K562 (cell line): ENCODE data around the gene DGUOK. TPM values are rescaled to one million over a fixed set of nuclear protein-coding genes. Genes with fewer than 3 reads are reported as not detected.

Source experiments
- ATAC-seq: fragments of 200-7000 bp; cut with Tn5 transposase; 3 replicates; pipeline ENCODE4 v1.9.1; 2020; ENCODE audit warnings: moderate library complexity
- BruUV-seq: library from RNA; stranded (reverse); fragments of 400-500 nt; replicated peaks from 2 replicates; lab custom pipeline; 2021; lab: Mats Ljungman, UMichigan
- CTCF ChIA-PET: fragments of 300-600 bp; formaldehyde crosslinking; extraction: SDS; loops from one replicate; lab custom pipeline; 2021; ENCODE audit warnings: low intra/inter-chr PET ratio; lab: Yijun Ruan, JAX
- POLR2A ChIA-PET: fragments of 300-600, 350-650 bp; sonication (Branson Sonifier 250); formaldehyde crosslinking; extraction: SDS; loops from one replicate; lab custom pipeline; 2021; ENCODE audit warnings: antibody characterized with exemption, inconsistent platforms; lab: Yijun Ruan, JAX
- DNase-seq, 4 experiments: peaks; one replicate each; pipeline versions ENCODE4 v3.0.0 to v3.0.0-alpha.2; 2011 to 2018; ENCODE audit warnings: low spot score in 3 of 4, mixed read lengths in 3 of 4; ENCODE audit errors: extremely low read depth in 1 of 4
- FAIRE-seq: peaks from 2 replicates; lab custom pipeline; 2011; peaks lifted over from hg19 to GRCh38; lab: Jason Lieb, UNC
- H2AFZ ChIP-seq: 2 replicates; pipeline ENCODE4 v1.6.0; 2011; ENCODE audit warnings: low read depth, low read length, control low read depth, inconsistent platforms
- H3K27ac ChIP-seq: fragments of 200-600 bp; 3 replicates; pipeline ENCODE4 v1.8.0; 2011; ENCODE audit warnings: low read depth, mild to moderate bottlenecking, control low read depth, inconsistent platforms, low read length, moderate library complexity, mixed read lengths; ENCODE audit errors: extremely low read depth
- H3K27me3 ChIP-seq, 2 experiments: fragments of 300-600 bp in 1 of 2; 2 replicates in 1 of 2; 3 replicates in 1 of 2; pipeline versions ENCODE4 v1.6.0 to v1.8.0; 2011; ENCODE audit warnings: inconsistent platforms in 2 of 2, low read length in 2 of 2, mild to moderate bottlenecking in 1 of 2, mixed read lengths in 1 of 2, moderate library complexity in 1 of 2; ENCODE audit not compliant: control insufficient read depth in 2 of 2, insufficient read depth in 2 of 2
- H3K36me3 ChIP-seq: fragments of 300-600 bp; 3 replicates; pipeline ENCODE4 v1.8.0; 2011; ENCODE audit warnings: mild to moderate bottlenecking, low read length, inconsistent platforms; ENCODE audit not compliant: control insufficient read depth, insufficient read depth
- H3K4me1 ChIP-seq, 2 experiments: fragments of 200-600 bp in 1 of 2; replicated peaks in 1 of 2; 2 replicates in 1 of 2; 3 replicates in 1 of 2; pipeline versions ENCODE4 v1.5.1 to v1.8.0; 2011; ENCODE audit warnings: inconsistent platforms in 2 of 2, low read length in 2 of 2, mild to moderate bottlenecking in 1 of 2, mixed read lengths in 1 of 2, moderate library complexity in 1 of 2; ENCODE audit not compliant: control insufficient read depth in 2 of 2, insufficient read depth in 2 of 2
- H3K4me2 ChIP-seq: 2 replicates; pipeline ENCODE4 v1.6.1; 2011; ENCODE audit warnings: low read length, control low read depth, inconsistent platforms, mixed read lengths; ENCODE audit not compliant: insufficient read depth
- H3K4me3 ChIP-seq: fragments of 200-600 bp; sonication (generic), shearing (Covaris generic); 2 replicates; pipeline ENCODE4 v1.5.1; 2016; ENCODE audit warnings: control low read depth, inconsistent platforms
- H3K79me2 ChIP-seq: fragments of 200-600 bp; 3 replicates; pipeline ENCODE4 v1.8.0; 2011; ENCODE audit warnings: low read length, inconsistent platforms; ENCODE audit not compliant: control insufficient read depth, insufficient read depth
- H3K9ac ChIP-seq, 2 experiments: 2 replicates each; pipeline versions ENCODE4 v1.6.0 to v1.6.1; 2011; ENCODE audit warnings: low read depth in 2 of 2, low read length in 2 of 2, control low read depth in 1 of 2, inconsistent platforms in 1 of 2, mild to moderate bottlenecking in 1 of 2, mixed read lengths in 1 of 2; ENCODE audit not compliant: insufficient read depth in 1 of 2
- H3K9me1 ChIP-seq: one replicate; pipeline ENCODE4 v1.6.0; 2011; ENCODE audit warnings: inconsistent platforms, mild to moderate bottlenecking, low read length, moderate library complexity; ENCODE audit not compliant: control insufficient read depth, insufficient read depth
- H3K9me3 ChIP-seq: replicated peaks from 2 replicates; pipeline ENCODE4 v1.5.1; 2011; ENCODE audit warnings: low read depth, low read length, inconsistent platforms; ENCODE audit not compliant: control insufficient read depth, insufficient read depth
- H4K20me1 ChIP-seq: replicated peaks from 2 replicates; pipeline ENCODE4 v1.6.1; 2011; ENCODE audit warnings: low read length, inconsistent platforms, mixed read lengths; ENCODE audit not compliant: control insufficient read depth, insufficient read depth
- AFF4 ChIP-seq: sonication (generic); formaldehyde crosslinking; IDR thresholded peaks from 2 replicates; pipeline ENCODE4 v1.8.0; 2023; ENCODE audit warnings: mild to moderate bottlenecking, missing genetic modification reagents
- FIP1L1 ChIP-seq: fragments of 200-400 bp; formaldehyde crosslinking; IDR thresholded peaks from 2 replicates; pipeline ENCODE4 v1.6.1; 2018; ENCODE audit warnings: mild to moderate bottlenecking, low read depth, low read length; ENCODE audit not compliant: poor library complexity, severe bottlenecking
- FOXA3 ChIP-seq, 2 experiments: fragments of 450-650 bp in 1 of 2; sonication (generic) in 1 of 2; formaldehyde crosslinking; IDR thresholded peaks in 1 of 2; conservative IDR thresholded peaks in 1 of 2; 2 replicates each; pipeline versions ENCODE4 v1.4.0 to v1.8.0; 2020 to 2022; ENCODE audit warnings: mild to moderate bottlenecking in 2 of 2, missing genetic modification reagents in 1 of 2
- KDM2B ChIP-seq: fragments of 250-450 bp; sonication (Bioruptor Pico); IDR thresholded peaks from 2 replicates; pipeline ENCODE4 v1.8.0; 2021; ENCODE audit warnings: mild to moderate bottlenecking, moderate library complexity
- ZNF280A ChIP-seq: fragments of 450-650 bp; IDR thresholded peaks from 2 replicates; pipeline ENCODE4 v1.6.1; 2018; ENCODE audit warnings: mild to moderate bottlenecking, low read depth; ENCODE audit not compliant: partially characterized antibody
- WGBS: fragments of 100-300 bp; shearing (Covaris generic); methylation state at CpG from one replicate; pipeline ENCODE4 v1.1.6; 2016; ENCODE audit warnings: low coverage, mixed read lengths; ENCODE audit not compliant: insufficient coverage; ENCODE audit errors: missing lambda C conversion rate; 5-methylcytosine and 5-hydroxymethylcytosine counted together
- in situ Hi-C: fragments of 300-500 bp; cut with MboI; formaldehyde crosslinking; loops from 4 replicates; pipeline ENCODE4 v1.15.0; 2018; ENCODE audit warnings: inconsistent platforms, mixed read lengths
- intact Hi-C: fragments of 100-400 bp; cut with micrococcal nuclease; formaldehyde crosslinking; loops from 2 replicates; pipeline ENCODE4 v1.14.2; 2022
- polyA plus RNA-seq, 8 experiments: library from polyadenylated mRNA; depleted of rRNA in 4 of 8; stranded (reverse) in 5 of 8; unstranded in 3 of 8; fragments of >200 nt; fragmentation: Nextera tagmentation in 2 of 8; fragmentation: Illumina TruSeq in 1 of 8; extraction: Ambion mirVana in 2 of 8; extraction: Trizol in 1 of 8; gene quantifications; 2 replicates each; pipeline versions ENCODE4 v1.2.1 to v1.2.3, GENCODE V29; 2011 to 2014; ENCODE audit warnings: inconsistent platforms in 1 of 8, missing spikeins in 1 of 8
- total RNA-seq, 7 experiments: library from RNA; depleted of rRNA in 6 of 7; stranded (reverse); fragments of >200 nt in 6 of 7; fragmentation: Illumina TruSeq in 2 of 7; extraction: Trizol in 2 of 7; gene quantifications; 2 replicates each; pipeline versions ENCODE4 v1.2.1 to v1.2.3, GENCODE V29; 2011 to 2021; ENCODE audit warnings: low replicate concordance in 1 of 7
- TF ChIP-seq, protein P1 (sequence below): fragments of 250-450 bp; sonication (Bioruptor Pico); IDR thresholded peaks from 2 replicates; pipeline ENCODE4 v1.8.0; 2022; ENCODE audit warnings: moderate library complexity, mild to moderate bottlenecking, inconsistent platforms
- TF ChIP-seq, protein P2 (sequence below), 2 experiments: fragments of 450-650 bp in 1 of 2; sonication (generic) in 1 of 2; formaldehyde crosslinking in 1 of 2; IDR thresholded peaks in 1 of 2; conservative IDR thresholded peaks in 1 of 2; 2 replicates each; pipeline versions ENCODE4 v1.6.1 to v1.8.1; 2016 to 2023; ENCODE audit warnings: mild to moderate bottlenecking in 2 of 2, moderate library complexity in 2 of 2, inconsistent platforms in 1 of 2, missing genetic modification reagents in 1 of 2

The DGUOK gene
- total and polyA plus RNA-seq, 9 of the 15 experiments (the other 6 are each of a cell fraction or from before 2014, with no cell fraction given): 67.0 to 288 (median 126) TPM

- Histone ChIP-seq H4K20me1 (no peaks in the 10 kb centered on the region), H3K79me2 (no peaks in the 10 kb centered on the region)
- no peak for TF ChIP-seq FOXA3 (CRISPR knock-in tag; conservative IDR thresholded peaks at IDR 0.05 in 1 of 2, IDR thresholded peaks at IDR 0.05 in 1 of 2)
- no peak for TF ChIP-seq ZNF280A
- no peak for TF ChIP-seq AFF4
- no peak for TF ChIP-seq KDM2B
- TF ChIP-seq FIP1L1: no peak
- TF ChIP-seq, protein P1, sequence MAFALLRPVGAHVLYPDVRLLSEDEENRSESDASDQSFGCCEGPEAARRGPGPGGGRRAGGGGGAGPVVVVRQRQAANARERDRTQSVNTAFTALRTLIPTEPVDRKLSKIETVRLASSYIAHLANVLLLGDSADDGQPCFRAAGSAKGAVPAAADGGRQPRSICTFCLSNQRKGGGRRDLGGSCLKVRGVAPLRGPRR (CRISPR knock-in tag): no peak
- TF ChIP-seq, protein P2, sequence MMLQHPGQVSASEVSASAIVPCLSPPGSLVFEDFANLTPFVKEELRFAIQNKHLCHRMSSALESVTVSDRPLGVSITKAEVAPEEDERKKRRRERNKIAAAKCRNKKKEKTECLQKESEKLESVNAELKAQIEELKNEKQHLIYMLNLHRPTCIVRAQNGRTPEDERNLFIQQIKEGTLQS (IDR thresholded peaks at IDR 0.05): no peak
- TF ChIP-seq, protein P2 (CRISPR knock-in tag; conservative IDR thresholded peaks at IDR 0.05): no peak
- TF ChIP-seq, all 486 proteins: peak for 0
- H3K4me2 ChIP-seq: no peak overlapping the region
- DNase-seq (no peak), ATAC-seq (no peak), FAIRE-seq (no peak)
- no TSS peak for BruUV-seq
- no peak overlapping the region for H3K9ac ChIP-seq
- ChIA-PET CTCF (no interaction called here), POLR2A (no interaction called here)
- H3K4me1 ChIP-seq: no peaks in the 10 kb centered on the region; a peak in 1 of 5 replicates
- no peaks in the 10 kb centered on the region for H3K36me3 ChIP-seq
- H2AFZ ChIP-seq: no peak overlapping the region
- H3K27me3 ChIP-seq: no peaks in the 10 kb centered on the region
- intact Hi-C loops: no loop called here
- WGBS: 37% methylated on average over 5 of the region's 5 CpGs
- H3K27ac ChIP-seq: no peak overlapping the region
- H3K9me3 ChIP-seq: no peaks in the 10 kb centered on the region
- no peaks in the 10 kb centered on the region for H3K9me1 ChIP-seq
- in situ Hi-C loops: no loop called here
- H3K4me3 ChIP-seq: no peak overlapping the region
These were observed 11.2 kb upstream of the DGUOK start for GRCh38 chr2:73915437-73915993.
